ENCODE data around the gene GXYLT1.

- TF ChIP-seq, protein P1, sequence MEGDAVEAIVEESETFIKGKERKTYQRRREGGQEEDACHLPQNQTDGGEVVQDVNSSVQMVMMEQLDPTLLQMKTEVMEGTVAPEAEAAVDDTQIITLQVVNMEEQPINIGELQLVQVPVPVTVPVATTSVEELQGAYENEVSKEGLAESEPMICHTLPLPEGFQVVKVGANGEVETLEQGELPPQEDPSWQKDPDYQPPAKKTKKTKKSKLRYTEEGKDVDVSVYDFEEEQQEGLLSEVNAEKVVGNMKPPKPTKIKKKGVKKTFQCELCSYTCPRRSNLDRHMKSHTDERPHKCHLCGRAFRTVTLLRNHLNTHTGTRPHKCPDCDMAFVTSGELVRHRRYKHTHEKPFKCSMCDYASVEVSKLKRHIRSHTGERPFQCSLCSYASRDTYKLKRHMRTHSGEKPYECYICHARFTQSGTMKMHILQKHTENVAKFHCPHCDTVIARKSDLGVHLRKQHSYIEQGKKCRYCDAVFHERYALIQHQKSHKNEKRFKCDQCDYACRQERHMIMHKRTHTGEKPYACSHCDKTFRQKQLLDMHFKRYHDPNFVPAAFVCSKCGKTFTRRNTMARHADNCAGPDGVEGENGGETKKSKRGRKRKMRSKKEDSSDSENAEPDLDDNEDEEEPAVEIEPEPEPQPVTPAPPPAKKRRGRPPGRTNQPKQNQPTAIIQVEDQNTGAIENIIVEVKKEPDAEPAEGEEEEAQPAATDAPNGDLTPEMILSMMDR (IDR thresholded peaks at IDR 0.05) = no peak
- TF ChIP-seq POLR2A (IDR thresholded peaks at IDR 0.05) (no peak), POLR2AphosphoS5 (IDR thresholded peaks at IDR 0.05; ENCODE audit: insufficient read depth in 1 of 2, low read depth in 1 of 2) (no peak)
Observed at GRCh38 chr12:42180990-42181596, 36.4 kb upstream of the GXYLT1 start.

Data from vagina (tissue), 2 donors.